Ectodermal cell (in vitro differentiated cells): ENCODE results near the gene HNRNPLL.

Experiments used
- H3K27ac ChIP-seq: 2 replicates; pipeline ENCODE4 v1.7.0; 2013; ENCODE audit warnings: mild to moderate bottlenecking, low read depth, low read length; ENCODE audit not compliant: insufficient read depth, poor library complexity, severe bottlenecking
- H3K27me3 ChIP-seq: 2 replicates; pipeline ENCODE4 v1.7.0; 2013; ENCODE audit warnings: mild to moderate bottlenecking, low read length; ENCODE audit not compliant: insufficient read depth, control insufficient read depth, poor library complexity, severe bottlenecking
- H3K36me3 ChIP-seq: one replicate; pipeline ENCODE4 v1.7.0; 2013; ENCODE audit warnings: low read length; ENCODE audit not compliant: control insufficient read depth, insufficient read depth
- H3K4me1 ChIP-seq: one replicate; pipeline ENCODE4 v1.7.0; 2013; ENCODE audit warnings: low read length; ENCODE audit not compliant: control insufficient read depth, insufficient read depth
- H3K4me3 ChIP-seq: 2 replicates; pipeline ENCODE4 v1.7.0; 2013; ENCODE audit warnings: low read depth, low read length, control low read depth; ENCODE audit not compliant: insufficient read depth
- H3K9me3 ChIP-seq: 2 replicates; pipeline ENCODE4 v1.7.0; 2013; ENCODE audit warnings: mild to moderate bottlenecking, low read length, moderate library complexity; ENCODE audit not compliant: control insufficient read depth
- WGBS, 2 experiments: methylation state at CpG; one replicate each; pipeline ENCODE4 v1.1.7; 2013; ENCODE audit warnings: missing lambda C conversion rate in 2 of 2; 5-methylcytosine and 5-hydroxymethylcytosine counted together

The HNRNPLL gene

GRCh38 chr2:38580115-38580636, 22.6 kb downstream of the HNRNPLL start:
- Histone ChIP-seq H3K4me3 (no peak overlapping the region), H3K36me3 (peaks cover 16% of the 10 kb centered on the region), H3K27ac (no peak overlapping the region), H3K9me3 (no peaks in the 10 kb centered on the region), H3K4me1 (no peaks in the 10 kb centered on the region), H3K27me3 (no peaks in the 10 kb centered on the region)
- 86 to 94% methylated on average over 2 of the region's 2 CpGs for WGBS, 2 experiments

- H3K4me3 ChIP-seq: no peak overlapping the region
- H3K9me3 ChIP-seq: no peaks in the 10 kb centered on the region
- WGBS, 2 experiments: 90 to 91% methylated on average over 4 of the region's 5 CpGs
- no peak overlapping the region for H3K27ac ChIP-seq
- H3K4me1 ChIP-seq: no peaks in the 10 kb centered on the region
- peaks cover 16% of the 10 kb centered on the region for H3K36me3 ChIP-seq
- H3K27me3 ChIP-seq: no peaks in the 10 kb centered on the region
Measured at GRCh38 chr2:38578832-38579231, 23.9 kb downstream of the HNRNPLL start.

- Histone ChIP-seq H3K4me3 (no peak overlapping the region), H3K9me3 (no peaks in the 10 kb centered on the region), H3K27me3 (no peaks in the 10 kb centered on the region), H3K27ac (no peak overlapping the region), H3K4me1 (no peaks in the 10 kb centered on the region), H3K36me3 (peaks cover 17% of the 10 kb centered on the region)
Measured at GRCh38 chr2:38574278-38574677, 28.4 kb downstream of the HNRNPLL start.

- H3K4me3 ChIP-seq: no peak overlapping the region
- no peak overlapping the region for H3K27ac ChIP-seq
- no peaks in the 10 kb centered on the region for H3K27me3 ChIP-seq
- no peaks in the 10 kb centered on the region for H3K9me3 ChIP-seq
- peaks cover 36% of the 10 kb centered on the region for H3K36me3 ChIP-seq
- no peaks in the 10 kb centered on the region for H3K4me1 ChIP-seq
- 94 to 100% methylated on average over 1 of the region's 1 CpG for WGBS, 2 experiments
Measured at GRCh38 chr2:38572167-38572566, 30.6 kb downstream of the HNRNPLL start.

- Histone ChIP-seq H3K36me3 (peaks cover 36% of the 10 kb centered on the region), H3K9me3 (no peaks in the 10 kb centered on the region), H3K4me3 (no peak overlapping the region), H3K27me3 (no peaks in the 10 kb centered on the region), H3K27ac (no peak overlapping the region), H3K4me1 (no peaks in the 10 kb centered on the region)
- WGBS, 2 experiments: 97 to 98% methylated on average over 3 to 4 of the region's 4 CpGs
Measured at GRCh38 chr2:38571193-38571592, 31.5 kb downstream of the HNRNPLL start.

GRCh38 chr2:38568724-38569436, 33.8 kb downstream of the HNRNPLL start:
- Histone ChIP-seq H3K4me3 (no peak overlapping the region), H3K27ac (no peak overlapping the region), H3K4me1 (no peaks in the 10 kb centered on the region), H3K36me3 (peaks cover 45% of the 10 kb centered on the region), H3K9me3 (no peaks in the 10 kb centered on the region), H3K27me3 (no peaks in the 10 kb centered on the region)
- 96 to 100% methylated on average over 2 to 5 of the region's 5 CpGs for WGBS, 2 experiments

GRCh38 chr2:38565333-38565732, 37.4 kb downstream of the HNRNPLL start:
- Histone ChIP-seq H3K27ac (no peak overlapping the region), H3K9me3 (no peaks in the 10 kb centered on the region), H3K27me3 (no peaks in the 10 kb centered on the region), H3K4me3 (no peak overlapping the region), H3K4me1 (no peaks in the 10 kb centered on the region), H3K36me3 (peaks cover 28% of the 10 kb centered on the region)
- WGBS, 2 experiments: 88 to 93% methylated on average over 2 of the region's 2 CpGs

GRCh38 chr2:38561691-38562090, 41.0 kb downstream of the HNRNPLL start:
- Histone ChIP-seq H3K9me3 (no peaks in the 10 kb centered on the region), H3K4me1 (no peaks in the 10 kb centered on the region), H3K27me3 (no peaks in the 10 kb centered on the region), H3K4me3 (no peak overlapping the region), H3K27ac (no peak overlapping the region), H3K36me3 (peaks cover 9% of the 10 kb centered on the region)

GRCh38 chr2:38560092-38560491, 42.6 kb downstream of the HNRNPLL start:
- no peaks in the 10 kb centered on the region for H3K4me1 ChIP-seq
- H3K27ac ChIP-seq: no peak overlapping the region
- H3K4me3 ChIP-seq: no peak overlapping the region
- no peaks in the 10 kb centered on the region for H3K36me3 ChIP-seq
- H3K27me3 ChIP-seq: no peaks in the 10 kb centered on the region
- 93 to 97% methylated on average over 2 of the region's 2 CpGs for WGBS, 2 experiments
- H3K9me3 ChIP-seq: no peaks in the 10 kb centered on the region

GRCh38 chr2:38557981-38558380, 44.7 kb downstream of the HNRNPLL start:
- Histone ChIP-seq H3K4me1 (no peaks in the 10 kb centered on the region), H3K27me3 (no peaks in the 10 kb centered on the region), H3K27ac (no peak overlapping the region), H3K4me3 (no peak overlapping the region), H3K9me3 (no peaks in the 10 kb centered on the region), H3K36me3 (no peaks in the 10 kb centered on the region)
- 89 to 94% methylated on average over 5 of the region's 5 CpGs for WGBS, 2 experiments
